DND-41 (cell line): ENCODE data around the gene CAMSAP2.

Experiments used
- ATAC-seq: fragments of 200-7000 bp; cut with Tn5 transposase; 3 replicates; pipeline ENCODE4 v1.9.1; 2021; ENCODE audit warnings: low read depth; ENCODE audit not compliant: insufficient read depth
- DNase-seq: peaks from one replicate; pipeline ENCODE4 v3.0.0-alpha.2; 2020
- H2AFZ ChIP-seq: 2 replicates; pipeline ENCODE4 v1.6.0; 2012; ENCODE audit warnings: low read depth, low read length
- H3K27ac ChIP-seq: 2 replicates; pipeline ENCODE4 v1.5.1; 2012; ENCODE audit warnings: low read length, inconsistent platforms
- H3K27me3 ChIP-seq: fragments of 200-600 bp; sonication (generic); 2 replicates; pipeline ENCODE4 v1.6.0; 2012; ENCODE audit warnings: low read length, mild to moderate bottlenecking, inconsistent platforms; ENCODE audit not compliant: insufficient read depth, poor library complexity
- H3K36me3 ChIP-seq: 2 replicates; pipeline ENCODE4 v1.5.1; 2012; ENCODE audit warnings: low read length, inconsistent platforms; ENCODE audit not compliant: insufficient read depth
- H3K4me1 ChIP-seq: 2 replicates; pipeline ENCODE4 v1.5.1; 2012; ENCODE audit warnings: mild to moderate bottlenecking, low read length; ENCODE audit not compliant: insufficient read depth
- H3K4me2 ChIP-seq: 2 replicates; pipeline ENCODE4 v1.6.0; 2012; ENCODE audit warnings: mild to moderate bottlenecking, moderate library complexity, low read length, inconsistent platforms; ENCODE audit not compliant: insufficient read depth
- H3K4me3 ChIP-seq, 2 experiments: fragments of 200-600 bp in 1 of 2; shearing (Covaris generic) in 1 of 2; 2 replicates each; pipeline ENCODE4 v1.5.1; 2012 to 2016; ENCODE audit warnings: inconsistent platforms in 2 of 2, low read length in 2 of 2, mild to moderate bottlenecking in 2 of 2, low read depth in 1 of 2, moderate library complexity in 1 of 2
- H3K79me2 ChIP-seq: 2 replicates; pipeline ENCODE4 v1.6.0; 2012; ENCODE audit warnings: low read length, inconsistent platforms; ENCODE audit not compliant: insufficient read depth
- H3K9ac ChIP-seq: 2 replicates; pipeline ENCODE4 v1.6.0; 2012; ENCODE audit warnings: low read depth, mild to moderate bottlenecking, inconsistent platforms, low read length, moderate library complexity
- H3K9me3 ChIP-seq: 2 replicates; pipeline ENCODE4 v1.5.1; 2012; ENCODE audit warnings: low read length, moderate library complexity, mild to moderate bottlenecking, inconsistent platforms; ENCODE audit not compliant: insufficient read depth, severe bottlenecking
- H4K20me1 ChIP-seq: 2 replicates; pipeline ENCODE4 v1.6.0; 2012; ENCODE audit warnings: low read length; ENCODE audit not compliant: insufficient read depth
- EZH2 ChIP-seq: IDR thresholded peaks from 3 replicates; pipeline ENCODE4 v1.6.1; 2012; ENCODE audit warnings: borderline replicate concordance, low read depth, mild to moderate bottlenecking, moderate library complexity, low read length, inconsistent platforms; ENCODE audit not compliant: severe bottlenecking
- TF ChIP-seq, protein P1 (sequence below): IDR thresholded peaks from 2 replicates; pipeline ENCODE4 v1.5.1; 2012; ENCODE audit warnings: borderline replicate concordance, low read length, moderate library complexity, mild to moderate bottlenecking; ENCODE audit not compliant: poor library complexity, severe bottlenecking; ENCODE audit errors: extremely low read depth

Gene CAMSAP2

DNA sequence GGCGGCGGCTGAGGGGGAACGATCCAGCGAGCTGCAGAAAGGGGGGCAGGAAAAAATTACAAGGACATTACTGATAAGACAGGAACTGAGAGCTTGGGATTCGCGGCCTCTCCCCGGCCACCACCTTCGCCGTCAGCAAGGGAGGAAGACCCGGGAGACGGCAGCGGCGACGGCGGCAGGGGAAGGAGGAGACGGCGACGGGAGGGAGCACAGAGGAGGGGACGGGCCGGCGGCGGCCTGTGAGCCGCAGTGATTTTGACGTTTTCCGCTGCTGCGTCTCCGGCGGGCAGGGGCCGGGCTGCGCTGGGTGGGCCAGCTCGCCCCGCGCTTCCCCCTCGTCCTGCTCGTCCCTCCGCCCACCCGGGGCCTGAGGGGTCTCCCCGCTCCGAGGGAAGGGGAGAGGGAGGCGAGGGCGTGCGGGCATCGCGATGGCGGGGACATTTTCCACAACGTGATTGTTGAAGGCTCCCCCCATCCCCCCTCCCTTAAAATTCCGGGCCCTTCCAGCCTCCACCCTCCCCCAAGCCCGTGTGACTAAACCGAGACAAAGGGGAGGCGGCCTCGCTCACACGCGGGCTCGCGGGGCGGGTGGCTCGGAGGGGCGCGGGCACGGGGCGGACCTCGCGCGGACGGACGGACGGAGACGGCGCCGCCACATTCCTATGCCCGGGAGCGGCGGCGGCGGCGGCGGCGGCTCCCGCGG is 407 bp downstream of the CAMSAP2 start:
- H3K9me3 ChIP-seq, result no peaks in the 10 kb centered on the region
- no peaks in the 10 kb centered on the region for H3K79me2 ChIP-seq
- H3K27me3 ChIP-seq, result peaks cover 19% of the 10 kb centered on the region
- DNase-seq (no peak), ATAC-seq (peak; percentile 82)
- peak overlapping the region; percentile 64 for H3K9ac ChIP-seq
- no peaks in the 10 kb centered on the region for H4K20me1 ChIP-seq
- peak overlapping the region; percentile 83 for H3K4me2 ChIP-seq
- TF ChIP-seq EZH2, result no peak
- TF ChIP-seq, protein P1, sequence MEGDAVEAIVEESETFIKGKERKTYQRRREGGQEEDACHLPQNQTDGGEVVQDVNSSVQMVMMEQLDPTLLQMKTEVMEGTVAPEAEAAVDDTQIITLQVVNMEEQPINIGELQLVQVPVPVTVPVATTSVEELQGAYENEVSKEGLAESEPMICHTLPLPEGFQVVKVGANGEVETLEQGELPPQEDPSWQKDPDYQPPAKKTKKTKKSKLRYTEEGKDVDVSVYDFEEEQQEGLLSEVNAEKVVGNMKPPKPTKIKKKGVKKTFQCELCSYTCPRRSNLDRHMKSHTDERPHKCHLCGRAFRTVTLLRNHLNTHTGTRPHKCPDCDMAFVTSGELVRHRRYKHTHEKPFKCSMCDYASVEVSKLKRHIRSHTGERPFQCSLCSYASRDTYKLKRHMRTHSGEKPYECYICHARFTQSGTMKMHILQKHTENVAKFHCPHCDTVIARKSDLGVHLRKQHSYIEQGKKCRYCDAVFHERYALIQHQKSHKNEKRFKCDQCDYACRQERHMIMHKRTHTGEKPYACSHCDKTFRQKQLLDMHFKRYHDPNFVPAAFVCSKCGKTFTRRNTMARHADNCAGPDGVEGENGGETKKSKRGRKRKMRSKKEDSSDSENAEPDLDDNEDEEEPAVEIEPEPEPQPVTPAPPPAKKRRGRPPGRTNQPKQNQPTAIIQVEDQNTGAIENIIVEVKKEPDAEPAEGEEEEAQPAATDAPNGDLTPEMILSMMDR, result no peak
- H3K36me3 ChIP-seq, result no peaks in the 10 kb centered on the region
- peak overlapping the region; percentile 59 to 90 for H3K4me3 ChIP-seq
- peaks cover 29% of the 10 kb centered on the region for H3K4me1 ChIP-seq
- peak overlapping the region; percentile 94 for H2AFZ ChIP-seq
- H3K27ac ChIP-seq, result peak overlapping the region; percentile 63

DNA sequence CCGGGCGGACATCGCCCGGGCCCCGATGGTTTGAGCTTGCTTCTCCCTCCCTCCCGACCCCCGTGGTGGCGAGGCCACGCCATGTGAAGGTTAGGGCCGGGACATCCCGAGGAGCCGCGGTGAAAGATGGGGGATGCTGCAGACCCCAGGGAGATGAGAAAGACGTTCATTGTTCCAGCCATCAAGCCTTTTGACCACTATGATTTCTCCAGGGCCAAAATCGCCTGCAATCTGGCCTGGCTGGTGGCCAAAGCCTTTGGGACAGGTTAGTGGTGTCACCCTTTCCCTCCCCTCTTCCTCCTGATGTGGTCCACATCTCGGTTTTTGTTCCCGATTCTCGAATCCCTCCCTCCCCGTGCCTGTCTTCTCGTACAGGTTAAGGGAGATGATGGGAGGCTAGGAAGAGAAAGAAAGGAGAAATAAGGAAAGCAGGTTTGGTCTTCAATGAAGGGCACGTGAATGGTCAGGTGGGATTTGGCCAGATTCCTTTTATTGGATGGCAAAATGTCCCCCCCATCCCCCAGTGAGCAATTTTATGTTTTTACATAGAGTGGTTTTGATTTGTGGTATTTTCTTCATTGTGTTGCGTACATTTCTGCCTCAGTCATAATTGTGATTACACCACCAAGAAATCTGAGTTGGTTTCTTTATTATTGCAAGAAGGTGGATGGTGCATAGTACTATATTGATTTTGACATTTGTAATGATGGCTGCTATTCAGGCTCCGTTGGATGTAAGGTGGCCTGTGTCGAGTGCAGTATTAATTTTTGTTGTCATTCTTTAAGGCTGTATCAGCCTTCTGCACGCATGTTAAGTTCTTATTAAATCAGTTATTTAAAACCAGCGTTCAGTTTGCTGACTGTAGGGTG is 1.2 kb downstream of the CAMSAP2 start:
- Histone ChIP-seq H4K20me1 (no peaks in the 10 kb centered on the region), H3K27ac (no peak overlapping the region), H3K9me3 (no peaks in the 10 kb centered on the region), H3K4me3 (peak overlapping the region; percentile 59 to 90; a peak in 3 of 4 replicates), H2AFZ (peak overlapping the region; percentile 94), H3K9ac (peak overlapping the region; percentile 64), H3K27me3 (peaks cover 19% of the 10 kb centered on the region), H3K36me3 (no peaks in the 10 kb centered on the region), H3K79me2 (no peaks in the 10 kb centered on the region), H3K4me1 (peaks cover 29% of the 10 kb centered on the region), H3K4me2 (peak overlapping the region; percentile 83)
- ATAC-seq, result no peak
- TF ChIP-seq, protein P1, result no peak
- TF ChIP-seq EZH2, result peak; percentile 31
- DNase-seq, result peak; percentile 4

GRCh38 chr1:200740571-200741208 is 2.0 kb downstream of the CAMSAP2 start:
- H3K79me2 ChIP-seq, result no peaks in the 10 kb centered on the region
- no peak overlapping the region for H2AFZ ChIP-seq
- ATAC-seq (no peak), DNase-seq (no peak)
- peaks cover 19% of the 10 kb centered on the region for H3K27me3 ChIP-seq
- no peak overlapping the region for H3K27ac ChIP-seq
- no peaks in the 10 kb centered on the region for H3K9me3 ChIP-seq
- no peaks in the 10 kb centered on the region for H4K20me1 ChIP-seq
- TF ChIP-seq, protein P1, result no peak
- no peak for TF ChIP-seq EZH2
- peaks cover 29% of the 10 kb centered on the region for H3K4me1 ChIP-seq
- no peak overlapping the region for H3K9ac ChIP-seq
- H3K36me3 ChIP-seq, result no peaks in the 10 kb centered on the region
- peak overlapping the region; percentile 83 for H3K4me2 ChIP-seq
- H3K4me3 ChIP-seq, result peak overlapping the region in 1 of 2 experiments; percentile 90; a peak in 1 of 4 replicates
